Esophagus squamous epithelium (tissue), 4 donors: ENCODE data around the gene DUSP8.

Source experiments
- POLR2A ChIP-seq, 4 donors: fragments of 450-650 bp; IDR thresholded peaks; one replicate each; pipeline ENCODE4 v1.6.1; 2017; ENCODE audit warnings: antibody characterized with exemption in 4 of 4, mild to moderate bottlenecking in 4 of 4, moderate library complexity in 3 of 4
- TF ChIP-seq, protein P1 (sequence below), 6 experiments: fragments of 450-650 bp in 4 of 6; fragments of 200-600 bp in 2 of 6; sonication (generic) in 2 of 6; IDR thresholded peaks; one replicate each; pipeline ENCODE4 v1.5.1; 2016 to 2019; ENCODE audit warnings: antibody characterized with exemption in 6 of 6, mild to moderate bottlenecking in 4 of 6, moderate library complexity in 4 of 6

- TF ChIP-seq, protein P1, sequence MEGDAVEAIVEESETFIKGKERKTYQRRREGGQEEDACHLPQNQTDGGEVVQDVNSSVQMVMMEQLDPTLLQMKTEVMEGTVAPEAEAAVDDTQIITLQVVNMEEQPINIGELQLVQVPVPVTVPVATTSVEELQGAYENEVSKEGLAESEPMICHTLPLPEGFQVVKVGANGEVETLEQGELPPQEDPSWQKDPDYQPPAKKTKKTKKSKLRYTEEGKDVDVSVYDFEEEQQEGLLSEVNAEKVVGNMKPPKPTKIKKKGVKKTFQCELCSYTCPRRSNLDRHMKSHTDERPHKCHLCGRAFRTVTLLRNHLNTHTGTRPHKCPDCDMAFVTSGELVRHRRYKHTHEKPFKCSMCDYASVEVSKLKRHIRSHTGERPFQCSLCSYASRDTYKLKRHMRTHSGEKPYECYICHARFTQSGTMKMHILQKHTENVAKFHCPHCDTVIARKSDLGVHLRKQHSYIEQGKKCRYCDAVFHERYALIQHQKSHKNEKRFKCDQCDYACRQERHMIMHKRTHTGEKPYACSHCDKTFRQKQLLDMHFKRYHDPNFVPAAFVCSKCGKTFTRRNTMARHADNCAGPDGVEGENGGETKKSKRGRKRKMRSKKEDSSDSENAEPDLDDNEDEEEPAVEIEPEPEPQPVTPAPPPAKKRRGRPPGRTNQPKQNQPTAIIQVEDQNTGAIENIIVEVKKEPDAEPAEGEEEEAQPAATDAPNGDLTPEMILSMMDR (IDR thresholded peaks at IDR 0.05): no peak
- TF ChIP-seq POLR2A (IDR thresholded peaks at IDR 0.05): no peak
These were observed 14.6 kb upstream of the DUSP8 start for GRCh38 chr11:1586699-1587098.
